ENCODE results near the gene PGA5.
"Not testable (repeated sequence)": the region's sequence is repeated elsewhere in the genome, so short reads cannot be mapped to it uniquely, and the experiment has no call there.

Gene PGA5

GRCh38 chr11:61240875-61241274 lies at the start of gene PGA5:
Gene PGA5 (plus strand): TSS chr11:61241175. CDS start chr11:61241227, 52 bp downstream.
- DNase-seq (ENCODE audit: low read depth in 2 of 2): not testable (repeated sequence)

GRCh38 chr11:61193596-61193995 lies 47.4 kb upstream of the PGA5 start:
- DNase-seq (ENCODE audit: low read depth in 2 of 2): no peak

GRCh38 chr11:61194169-61194671 lies 46.8 kb upstream of the PGA5 start:
- no peak for DNase-seq (ENCODE audit: low read depth in 2 of 2)

- DNase-seq (ENCODE audit: low read depth in 2 of 2): no peak
Observed at GRCh38 chr11:61194981-61195695, 45.8 kb upstream of the PGA5 start.

GRCh38 chr11:61195719-61196118 lies 45.3 kb upstream of the PGA5 start:
- DNase-seq (ENCODE audit: low read depth in 2 of 2): no peak

- DNase-seq (ENCODE audit: low read depth in 2 of 2): no peak
Observed at GRCh38 chr11:61198361-61198760, 42.6 kb upstream of the PGA5 start.

GRCh38 chr11:61198948-61199523 lies 41.9 kb upstream of the PGA5 start:
- DNase-seq (ENCODE audit: low read depth in 2 of 2): no peak

- no peak for DNase-seq (ENCODE audit: low read depth in 2 of 2)
Observed at GRCh38 chr11:61201476-61201875, 39.5 kb upstream of the PGA5 start.

- not testable (repeated sequence) for DNase-seq (ENCODE audit: low read depth in 2 of 2)
Observed at GRCh38 chr11:61202950-61203746, 37.8 kb upstream of the PGA5 start, which contains the start of gene PGA3. Gene PGA3 (plus strand): TSS chr11:61203515. CDS start chr11:61203565, 50 bp downstream.

- DNase-seq (ENCODE audit: low read depth in 2 of 2): not testable (repeated sequence)
Observed at GRCh38 chr11:61203873-61204272, 37.1 kb upstream of the PGA5 start.

GRCh38 chr11:61204502-61205059 lies 36.4 kb upstream of the PGA5 start:
- not testable (repeated sequence) for DNase-seq (ENCODE audit: low read depth in 2 of 2)

GRCh38 chr11:61207636-61208310 lies 33.2 kb upstream of the PGA5 start:
- not testable (repeated sequence) for DNase-seq (ENCODE audit: low read depth in 2 of 2)

GRCh38 chr11:61210629-61211028 lies 30.3 kb upstream of the PGA5 start:
- not testable (repeated sequence) for DNase-seq (ENCODE audit: low read depth in 2 of 2)

- not testable (repeated sequence) for DNase-seq (ENCODE audit: low read depth in 2 of 2)
Observed at GRCh38 chr11:61211327-61211952, 29.5 kb upstream of the PGA5 start.

- not testable (repeated sequence) for DNase-seq (ENCODE audit: low read depth in 2 of 2)
Observed at GRCh38 chr11:61212202-61212601, 28.8 kb upstream of the PGA5 start.

GRCh38 chr11:61213711-61214324 lies 27.2 kb upstream of the PGA5 start:
- DNase-seq (ENCODE audit: low read depth in 2 of 2): not testable (repeated sequence)

- DNase-seq (ENCODE audit: low read depth in 2 of 2): not testable (repeated sequence)
Observed at GRCh38 chr11:61218306-61218705, 22.7 kb upstream of the PGA5 start.

GRCh38 chr11:61219016-61219415 lies 22.0 kb upstream of the PGA5 start:
- DNase-seq (ENCODE audit: low read depth in 2 of 2): not testable (repeated sequence)

GRCh38 chr11:61222047-61222446 lies 18.9 kb upstream of the PGA5 start, which contains the start of gene PGA4:
Gene PGA4 (plus strand): TSS chr11:61222347. CDS start chr11:61222401, 54 bp downstream.
- DNase-seq (ENCODE audit: low read depth in 2 of 2): not testable (repeated sequence)

- DNase-seq (ENCODE audit: low read depth in 2 of 2): not testable (repeated sequence)
Observed at GRCh38 chr11:61222692-61223091, 18.3 kb upstream of the PGA5 start.

Measured in activated CD4-positive, alpha-beta T cell treated with anti-CD3 and anti-CD28 coated beads for 24 hours (primary cell).